Neural progenitor cell (in vitro differentiated cells): Measurements from ENCODE around the gene CD320. TPM values are rescaled to one million over a fixed set of nuclear protein-coding genes. Genes with fewer than 3 reads are reported as not detected.
A peak's percentile ranks its signal among the peaks of the same experiment; 100 is the strongest.
"Not testable (repeated sequence)": the region's sequence is repeated elsewhere in the genome, so short reads cannot be mapped to it uniquely, and the experiment has no call there.

Experiments used
- DNase-seq: peaks from one replicate; pipeline ENCODE4 v3.0.0-alpha.2; 2016; ENCODE audit warnings: low spot score
- H2AFZ ChIP-seq: fragments of 200-600 bp; sonication (generic); replicated peaks from 2 replicates; pipeline ENCODE4 v1.6.1; 2016; ENCODE audit warnings: antibody characterized with exemption
- H3F3A ChIP-seq: fragments of 200-600 bp; sonication (generic); 2 replicates; pipeline ENCODE4 v1.6.1; 2016; ENCODE audit warnings: antibody characterized with exemption, low read depth
- H3K27ac ChIP-seq: fragments of 200-600 bp; sonication (generic); 2 replicates; pipeline ENCODE4 v1.5.1; 2016; ENCODE audit warnings: mild to moderate bottlenecking
- H3K27me3 ChIP-seq: fragments of 200-600 bp; sonication (generic); 2 replicates; pipeline ENCODE4 v1.6.1; 2016; ENCODE audit warnings: mild to moderate bottlenecking, moderate library complexity
- H3K36me3 ChIP-seq: fragments of 200-600 bp; sonication (generic); 2 replicates; pipeline ENCODE4 v1.5.1; 2016
- H3K4me1 ChIP-seq: fragments of 200-600 bp; sonication (generic); 2 replicates; pipeline ENCODE4 v1.6.1; 2016; ENCODE audit warnings: mixed run types
- H3K4me2 ChIP-seq: fragments of 200-600 bp; sonication (generic); 2 replicates; pipeline ENCODE4 v1.6.1; 2016
- H3K4me3 ChIP-seq: fragments of 200-600 bp; sonication (generic); 2 replicates; pipeline ENCODE4 v1.5.1; 2016
- H3K79me2 ChIP-seq: fragments of 200-600 bp; sonication (generic); 2 replicates; pipeline ENCODE4 v1.6.1; 2016; ENCODE audit warnings: low read depth
- H3K9ac ChIP-seq: fragments of 200-600 bp; sonication (generic); 2 replicates; pipeline ENCODE4 v1.6.1; 2016
- H3K9me3 ChIP-seq: fragments of 200-600 bp; sonication (generic); 2 replicates; pipeline ENCODE4 v1.5.1; 2016; ENCODE audit warnings: low read depth
- H4K20me1 ChIP-seq: fragments of 200-600 bp; sonication (generic); 2 replicates; pipeline ENCODE4 v1.6.1; 2016; ENCODE audit warnings: low read depth
- H3K27ac Mint-ChIP-seq: 3 replicates; pipeline ENCODE4 v1.8.0; 2021; ENCODE audit warnings: mixed read lengths
- H3K27me3 Mint-ChIP-seq: 2 replicates; pipeline ENCODE4 v1.8.0; 2022; ENCODE audit warnings: low read depth, mild to moderate bottlenecking, inconsistent platforms, moderate library complexity, mixed read lengths; ENCODE audit not compliant: insufficient read depth
- H3K36me3 Mint-ChIP-seq: 3 replicates; pipeline ENCODE4 v1.8.0; 2021; ENCODE audit warnings: mixed read lengths
- H3K4me1 Mint-ChIP-seq: 3 replicates; pipeline ENCODE4 v1.8.0; 2021; ENCODE audit warnings: mixed read lengths
- H3K4me3 Mint-ChIP-seq: 3 replicates; pipeline ENCODE4 v1.8.0; 2021; ENCODE audit warnings: mild to moderate bottlenecking, moderate library complexity, mixed read lengths
- H3K9me3 Mint-ChIP-seq: 3 replicates; pipeline ENCODE4 v1.8.0; 2020; ENCODE audit warnings: mixed read lengths
- EZH2 ChIP-seq: fragments of 200-600 bp; sonication (generic); IDR thresholded peaks from 2 replicates; pipeline ENCODE4 v1.6.1; 2017; ENCODE audit warnings: antibody characterized with exemption, mild to moderate bottlenecking, moderate library complexity
- EZH2phosphoT487 ChIP-seq: fragments of 200-600 bp; sonication (generic); IDR thresholded peaks from 2 replicates; pipeline ENCODE4 v1.6.1; 2017; ENCODE audit warnings: antibody characterized with exemption
- total RNA-seq: library from RNA; depleted of rRNA; stranded (reverse); fragments of >200 nt; gene quantifications from 2 replicates; pipeline ENCODE4 v1.2.3, GENCODE V29; 2015; ENCODE audit warnings: low replicate concordance
- TF ChIP-seq, protein P1 (sequence below): fragments of 200-600 bp; sonication (generic); IDR thresholded peaks from 2 replicates; pipeline ENCODE4 v1.5.1; 2017; ENCODE audit warnings: antibody characterized with exemption, mild to moderate bottlenecking

CD320 gene
- total RNA-seq, 1 donor from 2014 or later, result 22.4 TPM

DNA sequence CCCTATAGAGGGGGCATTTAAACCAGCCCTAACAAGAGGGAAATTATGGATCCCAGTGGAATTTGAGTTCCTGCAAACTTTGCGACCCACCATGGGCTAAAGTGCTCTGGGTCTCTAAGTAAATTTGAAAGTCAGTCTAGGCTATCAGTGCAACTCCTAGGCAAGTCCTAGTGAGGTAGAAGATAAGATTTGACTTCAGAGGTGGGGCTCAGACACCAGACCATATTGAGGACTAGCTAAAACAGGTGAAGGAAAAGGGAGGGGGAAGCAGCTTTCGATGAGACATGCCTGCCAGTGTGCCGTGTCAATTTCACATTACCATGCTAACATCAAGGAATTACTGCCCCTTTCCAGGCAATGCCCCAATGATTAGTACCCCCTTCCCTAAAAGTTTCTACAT, 38.4 kb downstream of the CD320 start:
- Mint-ChIP-seq H3K36me3 (no peaks in the 10 kb centered on the region), H3K4me3 (peak overlapping the region; percentile 70), H3K9me3 (no peaks in the 10 kb centered on the region), H3K4me1 (peaks cover 7% of the 10 kb centered on the region), H3K27ac (no peak overlapping the region), H3K27me3 (peaks cover 11% of the 10 kb centered on the region)
- Histone ChIP-seq H3K4me1 (no peaks in the 10 kb centered on the region), H3K4me3 (no peak overlapping the region), H3K36me3 (no peaks in the 10 kb centered on the region), H3K9ac (no peak overlapping the region), H3K27me3 (no peaks in the 10 kb centered on the region), H3K27ac (no peak overlapping the region), H3K79me2 (no peaks in the 10 kb centered on the region), H3K4me2 (no peak overlapping the region), H3K9me3 (no peaks in the 10 kb centered on the region), H4K20me1 (no peaks in the 10 kb centered on the region), H3F3A (peaks cover 10% of the 10 kb centered on the region), H2AFZ (peak overlapping the region; percentile 95)
- no peak for DNase-seq
- no peak for TF ChIP-seq EZH2
- TF ChIP-seq, protein P1, sequence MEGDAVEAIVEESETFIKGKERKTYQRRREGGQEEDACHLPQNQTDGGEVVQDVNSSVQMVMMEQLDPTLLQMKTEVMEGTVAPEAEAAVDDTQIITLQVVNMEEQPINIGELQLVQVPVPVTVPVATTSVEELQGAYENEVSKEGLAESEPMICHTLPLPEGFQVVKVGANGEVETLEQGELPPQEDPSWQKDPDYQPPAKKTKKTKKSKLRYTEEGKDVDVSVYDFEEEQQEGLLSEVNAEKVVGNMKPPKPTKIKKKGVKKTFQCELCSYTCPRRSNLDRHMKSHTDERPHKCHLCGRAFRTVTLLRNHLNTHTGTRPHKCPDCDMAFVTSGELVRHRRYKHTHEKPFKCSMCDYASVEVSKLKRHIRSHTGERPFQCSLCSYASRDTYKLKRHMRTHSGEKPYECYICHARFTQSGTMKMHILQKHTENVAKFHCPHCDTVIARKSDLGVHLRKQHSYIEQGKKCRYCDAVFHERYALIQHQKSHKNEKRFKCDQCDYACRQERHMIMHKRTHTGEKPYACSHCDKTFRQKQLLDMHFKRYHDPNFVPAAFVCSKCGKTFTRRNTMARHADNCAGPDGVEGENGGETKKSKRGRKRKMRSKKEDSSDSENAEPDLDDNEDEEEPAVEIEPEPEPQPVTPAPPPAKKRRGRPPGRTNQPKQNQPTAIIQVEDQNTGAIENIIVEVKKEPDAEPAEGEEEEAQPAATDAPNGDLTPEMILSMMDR, result no peak

DNA sequence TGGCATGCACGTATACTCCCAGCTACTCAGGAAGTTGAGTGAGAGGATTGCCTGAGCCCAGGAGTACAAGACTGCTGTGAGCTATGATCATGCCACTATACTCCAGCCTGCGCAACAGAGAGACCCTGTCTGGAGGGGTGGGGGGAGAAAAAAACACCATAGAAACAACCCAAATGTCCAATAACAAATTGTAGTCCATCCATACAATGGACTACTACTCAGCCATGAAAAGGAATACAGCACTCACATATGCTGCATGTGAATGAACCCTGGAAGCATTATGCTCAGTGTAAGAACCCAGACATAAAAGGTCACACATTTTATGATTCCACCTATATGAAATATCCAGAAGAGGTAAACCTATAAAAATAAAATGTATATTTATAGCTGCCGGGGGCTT, 42.3 kb downstream of the CD320 start:
- peaks cover 11% of the 10 kb centered on the region for H3K27me3 Mint-ChIP-seq
- Histone ChIP-seq H2AFZ (no peak overlapping the region), H3K4me3 (no peak overlapping the region), H3K9me3 (no peaks in the 10 kb centered on the region), H3K27ac (no peak overlapping the region), H3F3A (peaks cover 14% of the 10 kb centered on the region), H3K9ac (no peak overlapping the region), H4K20me1 (no peaks in the 10 kb centered on the region), H3K27me3 (no peaks in the 10 kb centered on the region), H3K36me3 (no peaks in the 10 kb centered on the region), H3K4me1 (no peaks in the 10 kb centered on the region), H3K79me2 (no peaks in the 10 kb centered on the region), H3K4me2 (no peak overlapping the region)
- peaks cover 7% of the 10 kb centered on the region for H3K4me1 Mint-ChIP-seq
- H3K36me3 Mint-ChIP-seq, result no peaks in the 10 kb centered on the region
- no peak overlapping the region for H3K4me3 Mint-ChIP-seq
- no peaks in the 10 kb centered on the region for H3K9me3 Mint-ChIP-seq
- no peak for TF ChIP-seq EZH2phosphoT487
- TF ChIP-seq, protein P1, result no peak
- TF ChIP-seq EZH2, result no peak
- no peak overlapping the region for H3K27ac Mint-ChIP-seq
- DNase-seq, result no peak

DNA sequence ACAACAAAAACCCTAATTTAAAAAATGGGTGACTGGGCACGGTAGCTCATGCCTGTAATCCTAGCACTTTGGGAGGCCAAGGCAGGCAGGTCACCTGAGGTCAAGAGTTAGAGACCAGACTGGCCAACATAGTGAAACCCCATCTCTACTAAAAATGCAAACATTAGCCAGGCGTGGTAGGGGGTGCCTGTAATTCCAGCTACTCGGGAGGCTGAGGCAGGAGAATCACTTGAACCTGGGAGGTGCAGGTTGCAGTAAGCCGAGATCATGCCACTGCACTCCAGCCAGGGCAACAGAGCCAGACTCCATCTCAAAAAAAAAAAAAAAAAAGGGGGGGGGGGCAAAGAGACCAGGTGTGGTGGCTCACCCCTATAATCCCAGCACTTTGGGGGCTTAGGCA, 43.9 kb downstream of the CD320 start:
- not testable (repeated sequence) for H4K20me1 ChIP-seq, H3K9ac ChIP-seq, H2AFZ ChIP-seq, DNase-seq, H3K79me2 ChIP-seq, H3K4me3 ChIP-seq, H3K4me3 Mint-ChIP-seq, H3K36me3 Mint-ChIP-seq, H3K27me3 ChIP-seq, H3K4me1 ChIP-seq, H3K9me3 ChIP-seq, H3K9me3 Mint-ChIP-seq, H3K4me2 ChIP-seq, H3K27ac ChIP-seq, H3K36me3 ChIP-seq, H3K27ac Mint-ChIP-seq, H3K27me3 Mint-ChIP-seq
- peaks cover 12% of the 10 kb centered on the region for H3K4me1 Mint-ChIP-seq
- H3F3A ChIP-seq, result peaks cover 17% of the 10 kb centered on the region

DNA sequence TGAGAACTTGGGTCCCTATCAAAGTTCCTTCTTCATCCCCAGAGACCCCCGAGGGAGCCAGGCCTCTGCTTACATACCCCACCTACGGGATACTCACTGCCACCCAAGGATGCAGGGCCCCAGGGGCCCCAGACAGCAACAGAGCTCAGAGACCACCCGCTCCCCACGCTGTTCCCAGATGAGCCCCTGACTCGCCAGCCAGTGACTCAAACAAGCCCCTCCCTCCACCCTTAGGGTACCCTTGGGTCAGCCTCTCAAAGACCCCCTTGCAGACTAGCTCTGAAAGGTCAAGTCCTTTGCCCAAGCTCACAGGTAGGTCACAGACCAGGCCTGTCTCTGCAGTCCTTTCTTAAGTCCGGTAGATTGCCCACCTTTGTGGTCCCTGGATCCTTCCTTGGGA, 45.7 kb downstream of the CD320 start:
- no peak overlapping the region for H3K4me2 ChIP-seq
- no peaks in the 10 kb centered on the region for H4K20me1 ChIP-seq
- no peak overlapping the region for H3K27ac ChIP-seq
- no peaks in the 10 kb centered on the region for H3K79me2 ChIP-seq
- H3K4me3 ChIP-seq, result no peak overlapping the region
- Mint-ChIP-seq H3K36me3 (peaks cover 9% of the 10 kb centered on the region), H3K27ac (no peak overlapping the region), H3K4me1 (peaks cover 9% of the 10 kb centered on the region), H3K9me3 (no peaks in the 10 kb centered on the region), H3K4me3 (no peak overlapping the region), H3K27me3 (peaks cover 6% of the 10 kb centered on the region)
- TF ChIP-seq EZH2 (no peak), EZH2phosphoT487 (no peak)
- TF ChIP-seq, protein P1, result no peak
- no peaks in the 10 kb centered on the region for H3K36me3 ChIP-seq
- no peak overlapping the region for H3K9ac ChIP-seq
- DNase-seq, result no peak
- no peaks in the 10 kb centered on the region for H3K27me3 ChIP-seq
- peaks cover 17% of the 10 kb centered on the region for H3F3A ChIP-seq
- H3K4me1 ChIP-seq, result peaks cover 2% of the 10 kb centered on the region
- H3K9me3 ChIP-seq, result no peaks in the 10 kb centered on the region
- H2AFZ ChIP-seq, result no peak overlapping the region
